Epidermal melanocyte (primary cell): ENCODE data around the gene MINDY4.
"Not testable (repeated sequence)": the region's sequence is repeated elsewhere in the genome, so short reads cannot be mapped to it uniquely, and the experiment has no call there.

ENCODE experiments used
- DNase-seq: peaks from one replicate; pipeline ENCODE4 v3.0.0; 2011; ENCODE audit warnings: low spot score; ENCODE audit not compliant: insufficient read length

MINDY4 gene

GRCh38 chr7:30834017-30834674 lies 62.9 kb downstream of the MINDY4 start:
- not testable (repeated sequence) for DNase-seq

GRCh38 chr7:30835396-30835915 lies 64.2 kb downstream of the MINDY4 start:
- DNase-seq = no peak

- DNase-seq = no peak
These were observed 65.8 kb downstream of the MINDY4 start for GRCh38 chr7:30836991-30837390.

- no peak for DNase-seq
These were observed 66.4 kb downstream of the MINDY4 start for GRCh38 chr7:30837581-30837980.

- DNase-seq = no peak
These were observed 66.8 kb downstream of the MINDY4 start for GRCh38 chr7:30838008-30838407.

- no peak for DNase-seq
These were observed 69.2 kb downstream of the MINDY4 start for GRCh38 chr7:30840141-30841024.

GRCh38 chr7:30841025-30841735 lies 70.0 kb downstream of the MINDY4 start:
- DNase-seq = no peak

GRCh38 chr7:30841801-30842541 lies 70.8 kb downstream of the MINDY4 start:
- no peak for DNase-seq

- DNase-seq = no peak
These were observed 71.6 kb downstream of the MINDY4 start for GRCh38 chr7:30842542-30843451.

- no peak for DNase-seq
These were observed 72.7 kb downstream of the MINDY4 start for GRCh38 chr7:30843741-30844482.

GRCh38 chr7:30844483-30844874 lies 73.3 kb downstream of the MINDY4 start:
- DNase-seq = no peak

GRCh38 chr7:30844916-30845315 lies 73.7 kb downstream of the MINDY4 start:
- DNase-seq = no peak

GRCh38 chr7:30845426-30846135 lies 74.4 kb downstream of the MINDY4 start:
- DNase-seq = no peak

GRCh38 chr7:30846378-30846777 lies 75.2 kb downstream of the MINDY4 start:
- no peak for DNase-seq

- no peak for DNase-seq
These were observed 77.1 kb downstream of the MINDY4 start for GRCh38 chr7:30848121-30848855.

GRCh38 chr7:30849565-30849964 lies 78.3 kb downstream of the MINDY4 start:
- DNase-seq = no peak

- DNase-seq = no peak
These were observed 79.2 kb downstream of the MINDY4 start for GRCh38 chr7:30850426-30850825.
